Measurements from ENCODE around the gene TMEM38B.
"Not testable (repeated sequence)": the region's sequence is repeated elsewhere in the genome, so short reads cannot be mapped to it uniquely, and the experiment has no call there.

TMEM38B gene

GRCh38 chr9:105728230-105728629 lies 33.9 kb downstream of the TMEM38B start:
- not testable (repeated sequence) for DNase-seq

DNA sequence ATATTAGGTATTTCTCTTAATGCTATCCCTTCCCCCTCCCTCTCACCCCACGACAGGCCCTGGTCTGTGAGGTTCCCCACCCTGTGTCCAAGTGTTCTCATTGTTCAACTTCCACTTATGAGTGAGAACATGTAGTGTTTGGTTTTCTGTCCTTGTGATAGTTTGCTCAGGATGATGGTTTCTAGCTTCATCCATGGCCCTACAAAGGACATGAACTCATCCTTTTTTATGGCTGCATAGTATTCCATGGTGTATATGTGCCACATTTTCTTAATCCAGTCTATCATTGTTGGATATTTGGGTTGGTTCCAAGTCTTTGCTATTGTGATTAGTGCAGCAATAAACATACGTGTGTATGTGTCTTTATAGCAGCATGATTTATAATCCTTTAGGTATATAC lies 37.1 kb downstream of the TMEM38B start:
- not testable (repeated sequence) for DNase-seq

DNA sequence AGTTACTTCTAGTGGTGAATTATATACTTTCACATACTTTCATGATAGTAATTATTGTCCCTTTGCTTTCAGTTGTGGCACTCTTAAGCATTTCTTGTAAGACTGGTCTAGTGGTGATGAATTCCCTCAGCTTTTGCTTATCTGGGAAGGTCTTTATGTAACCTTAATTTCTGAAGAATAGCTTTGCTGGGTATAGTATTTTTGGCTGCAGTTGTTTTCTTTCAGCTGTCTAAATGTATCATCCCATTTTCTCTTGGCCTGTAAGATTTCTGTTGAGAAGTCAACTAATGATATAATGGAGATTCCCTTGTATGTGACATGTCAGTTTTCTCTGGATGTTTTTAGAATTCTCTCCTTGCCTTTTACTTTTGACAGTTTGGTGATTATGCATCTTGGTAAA lies 41.0 kb downstream of the TMEM38B start:
- no peak for DNase-seq

DNA sequence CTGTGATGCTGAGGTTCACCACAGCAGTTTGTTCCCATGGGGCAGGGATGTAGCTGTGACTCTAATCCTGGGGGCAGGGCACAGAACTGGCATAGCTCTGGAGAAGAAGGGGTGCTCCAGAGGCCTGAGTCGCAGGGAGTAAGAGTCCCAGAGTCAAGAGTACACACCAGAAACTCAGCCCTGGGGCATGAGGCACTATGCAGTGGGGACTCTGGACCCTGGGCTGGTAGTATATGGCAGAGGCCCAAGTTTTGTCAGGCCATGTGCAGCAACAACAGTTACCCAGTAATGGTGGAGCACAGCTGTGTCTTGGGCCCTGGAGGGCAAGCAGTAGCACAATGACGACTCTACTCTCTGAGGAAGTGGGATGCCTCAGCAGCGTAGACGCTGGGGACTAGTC lies 42.9 kb downstream of the TMEM38B start:
- DNase-seq: no peak

- no peak for DNase-seq
These were observed 47.7 kb downstream of the TMEM38B start for GRCh38 chr9:105742088-105742487.

DNA sequence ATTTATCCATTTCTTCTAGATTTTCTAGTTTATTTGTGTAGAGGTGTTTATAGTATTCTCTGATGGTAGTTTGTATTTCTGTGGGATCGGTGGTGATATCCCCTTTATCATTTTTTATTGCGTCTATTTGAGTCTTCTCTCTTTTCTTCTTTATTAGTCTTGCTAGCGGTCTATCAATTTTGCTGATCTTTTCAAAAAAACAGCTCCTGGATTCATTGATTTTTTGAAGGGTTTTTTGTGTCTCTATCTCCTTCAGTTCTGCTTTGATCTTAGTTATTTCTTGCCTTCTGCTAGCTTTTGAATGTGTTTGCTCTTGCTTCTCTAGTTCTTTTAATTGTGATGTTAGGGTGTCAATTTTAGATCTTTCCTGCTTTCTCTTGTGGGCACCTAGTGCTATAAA lies 53.0 kb downstream of the TMEM38B start:
- DNase-seq: not testable (repeated sequence)

DNA sequence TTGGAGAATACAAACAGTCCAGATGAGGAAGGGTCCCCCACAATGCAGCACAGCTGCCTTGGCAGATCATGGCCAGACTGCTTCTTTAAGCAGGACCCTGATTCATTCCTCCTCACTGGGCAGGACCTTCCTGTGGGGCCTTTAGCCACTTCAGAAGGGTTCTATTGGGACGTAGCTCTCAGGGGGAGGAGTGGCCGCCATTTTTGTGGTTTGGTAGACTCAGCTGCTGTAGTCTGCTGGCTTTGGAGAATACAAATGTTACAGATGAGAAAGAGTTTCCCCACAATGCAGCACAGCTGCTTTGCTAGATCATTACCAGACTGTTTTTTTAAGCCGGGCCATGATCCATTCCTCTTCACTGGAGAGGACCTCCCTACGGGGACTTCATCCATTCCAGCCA lies 57.4 kb downstream of the TMEM38B start:
- DNase-seq: no peak

GRCh38 chr9:105757496-105758251 lies 63.3 kb downstream of the TMEM38B start:
- no peak for DNase-seq

DNA sequence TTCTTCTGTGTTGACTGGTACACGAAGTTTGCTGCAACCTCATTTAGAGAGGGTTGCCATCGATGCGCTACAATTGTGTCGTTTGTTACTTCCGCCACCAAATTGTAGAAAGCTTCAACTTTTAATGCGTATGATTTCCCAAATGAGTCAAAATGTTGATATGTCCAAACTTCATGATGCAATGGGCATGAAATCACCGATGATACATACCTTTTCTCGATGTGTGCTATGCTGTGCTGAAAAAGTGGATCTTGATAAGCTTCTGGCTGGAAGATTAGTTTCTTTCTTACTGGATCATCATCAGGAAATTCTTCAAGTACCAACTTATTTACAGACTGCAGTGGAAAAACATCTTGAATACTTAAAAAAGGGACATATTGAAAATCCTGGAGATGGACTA lies 65.7 kb downstream of the TMEM38B start:
- no peak for DNase-seq

GRCh38 chr9:105782561-105783494 lies 88.5 kb downstream of the TMEM38B start:
- DNase-seq: not testable (repeated sequence)

- not testable (repeated sequence) for DNase-seq
These were observed 89.1 kb downstream of the TMEM38B start for GRCh38 chr9:105783495-105783872.

- DNase-seq: not testable (repeated sequence)
These were observed 92.5 kb downstream of the TMEM38B start for GRCh38 chr9:105786796-105787195.

- DNase-seq: no peak
These were observed 121.9 kb downstream of the TMEM38B start for GRCh38 chr9:105816202-105816744.

DNA sequence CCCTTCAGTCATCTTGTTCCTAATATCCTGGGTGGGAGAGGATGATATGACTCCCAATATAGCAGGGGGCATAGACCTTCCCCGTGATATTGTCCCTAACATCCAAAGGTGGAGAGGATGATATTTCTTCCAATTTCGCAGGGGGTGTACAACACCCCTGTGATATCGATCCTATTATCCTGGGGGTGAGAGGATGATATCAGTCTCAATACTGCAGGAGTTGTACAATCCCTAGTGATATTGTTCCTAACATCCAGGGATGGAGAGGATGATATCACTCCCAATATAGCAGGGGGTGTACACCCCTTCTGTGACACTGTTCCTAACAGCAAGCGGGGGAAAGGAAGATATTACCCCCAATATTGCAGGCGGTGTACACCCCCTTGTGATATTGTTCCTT lies 122.6 kb downstream of the TMEM38B start:
- DNase-seq: no peak

GRCh38 chr9:105818903-105819302 lies 124.6 kb downstream of the TMEM38B start:
- no peak for DNase-seq

DNA sequence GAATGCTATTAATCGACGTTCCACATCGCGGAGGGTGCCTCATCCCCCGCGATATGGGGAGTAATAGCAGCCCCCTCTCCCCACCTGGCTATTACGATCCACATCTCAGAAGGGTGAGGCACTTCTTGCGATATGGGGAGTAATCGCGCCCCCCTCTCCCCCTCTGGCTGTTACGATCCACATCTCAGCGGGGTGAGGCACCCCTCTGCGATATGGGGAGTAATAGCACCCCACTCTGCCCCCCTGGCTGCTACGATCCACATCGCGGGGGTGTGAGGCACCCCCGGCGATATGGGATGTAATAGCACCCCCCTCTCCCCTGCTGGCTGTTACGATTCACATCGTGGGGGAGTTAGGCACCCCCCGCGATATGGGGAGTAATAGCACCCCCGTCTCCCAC lies 128.5 kb downstream of the TMEM38B start:
- DNase-seq: no peak

Data from NCI-H1694 treated with DMSO at 0.1 percent for 48 hours (cell line).